Kasumi-1 (cell line): ENCODE results near the gene SNX32.

ENCODE experiments used
- DNase-seq, 2 experiments: peaks; one replicate each; lab custom pipeline; 2025; lab: John Stamatoyannopoulos, UW

SNX32 gene

DNA sequence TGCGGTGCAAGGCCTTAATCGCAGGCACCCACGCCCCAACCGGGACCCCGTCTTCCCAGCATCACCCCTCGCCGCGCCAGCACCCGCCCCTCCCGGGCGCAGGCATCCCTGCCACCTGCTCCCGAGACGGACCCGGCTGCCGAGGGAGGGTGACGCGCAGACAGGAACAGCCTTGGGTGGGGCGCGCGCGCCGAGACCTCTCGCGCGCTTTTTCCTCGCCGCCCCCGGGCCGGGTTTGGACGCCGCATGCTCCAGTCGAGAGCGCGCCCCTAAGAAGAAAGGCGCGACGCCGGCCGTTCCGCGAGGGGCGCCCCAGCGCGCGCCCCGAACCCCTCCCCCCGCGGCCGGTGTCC, 23.7 kb downstream of the SNX32 start:
- no peak for DNase-seq

DNA sequence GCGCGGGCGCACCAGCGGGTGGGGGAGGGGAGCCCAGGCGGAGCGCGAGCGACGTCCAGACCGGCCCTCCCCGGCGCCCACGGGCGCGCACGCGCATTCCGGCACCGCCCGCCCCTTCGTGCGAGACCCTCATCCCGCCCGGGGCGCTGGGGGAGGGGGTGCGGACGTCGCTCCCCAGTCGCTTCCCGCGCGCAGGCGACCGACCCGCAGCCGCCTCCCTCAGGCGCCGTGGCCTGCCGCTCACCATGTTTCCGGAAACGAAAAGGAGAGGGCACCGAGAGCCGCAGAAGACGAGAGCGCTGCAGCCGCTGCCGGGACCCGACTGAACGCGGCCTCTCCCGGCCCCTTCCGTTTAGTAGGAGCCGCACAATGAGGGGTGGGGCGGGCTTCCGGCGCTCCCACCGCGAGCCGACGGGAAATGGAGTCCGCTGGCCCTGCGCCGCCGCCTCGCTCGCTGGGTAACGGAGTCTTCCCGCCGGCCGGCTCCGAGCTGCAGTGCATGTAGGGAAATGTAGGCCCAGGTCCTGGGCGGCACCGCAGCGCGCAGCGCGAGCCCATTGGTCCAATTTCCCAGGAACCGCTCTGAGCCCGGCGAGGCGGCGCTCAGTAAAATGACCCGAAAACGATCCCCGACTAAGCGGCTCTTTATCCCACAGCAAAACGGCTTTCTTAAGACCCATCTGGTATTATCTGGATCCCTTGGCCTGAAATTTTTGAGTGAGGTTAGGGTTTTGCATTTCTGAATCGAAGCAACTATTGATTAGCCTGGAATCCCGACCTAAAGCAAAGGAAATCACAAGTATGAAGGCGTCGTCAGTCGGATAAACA, 24.3 kb downstream of the SNX32 start, which contains the start of gene CFL1:
Gene CFL1 (minus strand): TSS at position 328 of the 828 bp plus-strand sequence. CDS start 81 bp downstream, at position 247.
- peak; percentile 96 to 97 for DNase-seq

DNA sequence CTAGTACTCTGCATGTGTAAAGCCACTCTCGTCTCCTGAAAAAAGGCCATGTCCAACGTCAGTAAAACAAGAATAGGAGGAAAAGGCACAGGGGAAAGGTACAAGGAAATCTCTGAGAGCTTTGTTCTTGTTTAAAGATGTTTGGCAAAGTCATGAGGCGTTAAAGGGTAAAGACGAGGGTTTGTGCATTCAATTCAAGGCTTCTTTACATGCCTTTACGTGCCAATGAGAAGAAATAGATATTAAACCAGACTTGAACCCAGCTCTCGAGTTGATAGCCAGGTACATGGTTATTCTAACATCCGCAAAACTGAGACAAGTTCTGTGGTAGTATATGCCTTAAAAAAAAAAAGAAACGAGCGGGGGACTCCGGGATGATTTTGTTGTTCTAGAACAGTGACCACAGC, 24.9 kb downstream of the SNX32 start:
- DNase-seq = peak; percentile 54 to 63

DNA sequence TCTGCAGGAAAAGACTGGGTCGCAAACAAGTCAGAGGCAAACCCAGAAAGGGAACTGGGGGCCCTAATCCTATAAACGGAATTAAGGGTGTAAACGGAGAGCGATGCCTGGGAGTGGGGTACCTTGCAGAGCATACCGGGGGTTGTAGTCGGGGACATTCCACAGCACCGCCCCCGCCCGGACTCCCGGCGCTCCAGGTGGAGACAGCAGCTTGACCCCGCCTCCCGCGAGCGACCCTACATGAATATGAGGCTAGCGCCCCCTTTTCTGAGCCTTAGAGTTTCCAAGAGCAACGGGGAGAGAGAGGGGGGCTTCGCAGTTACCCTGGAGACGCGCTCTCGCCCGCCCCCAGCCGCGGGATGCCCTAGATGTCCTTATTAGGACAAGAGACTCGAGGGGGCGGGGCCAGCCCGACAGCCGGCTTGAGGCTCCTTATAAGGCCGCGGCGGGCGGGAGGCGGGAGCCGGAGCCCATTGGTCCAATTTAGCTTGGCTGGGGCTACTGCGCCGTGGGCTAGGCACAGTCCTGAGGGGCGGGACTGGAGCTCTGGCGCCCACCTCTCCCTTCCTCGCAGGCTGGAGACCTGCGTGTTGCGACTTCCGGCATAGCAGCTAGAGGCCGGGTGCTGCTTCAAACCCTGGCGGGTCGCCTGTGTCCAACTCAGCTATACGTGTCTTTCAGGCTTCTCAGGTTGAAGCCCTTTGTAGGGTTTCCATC, 25.5 kb downstream of the SNX32 start:
- peak; percentile 97 to 98 for DNase-seq

DNA sequence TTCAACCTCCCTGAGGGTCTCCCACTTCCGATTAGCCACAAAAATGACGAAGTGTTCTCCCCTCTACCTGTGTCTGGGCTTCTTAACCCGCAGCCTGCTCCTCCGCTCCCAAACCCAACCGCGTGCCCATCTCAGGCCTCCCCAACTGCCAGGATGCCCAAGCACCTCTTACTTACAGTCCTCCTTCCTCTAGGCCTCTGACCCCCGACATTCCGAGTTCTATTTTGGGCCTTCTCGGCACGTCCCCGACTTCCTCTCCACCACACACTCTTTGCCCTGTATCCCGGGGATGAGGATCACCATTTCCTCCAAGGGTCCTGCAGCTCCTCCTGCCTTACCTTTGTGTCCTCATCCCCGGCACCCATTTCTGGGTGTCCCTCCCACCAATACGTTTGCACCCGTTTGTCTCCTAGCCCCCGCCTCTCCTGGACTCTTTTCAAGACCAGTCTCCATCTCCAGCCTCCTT, 26.1 kb downstream of the SNX32 start:
- DNase-seq = peak; percentile 50 to 69

DNA sequence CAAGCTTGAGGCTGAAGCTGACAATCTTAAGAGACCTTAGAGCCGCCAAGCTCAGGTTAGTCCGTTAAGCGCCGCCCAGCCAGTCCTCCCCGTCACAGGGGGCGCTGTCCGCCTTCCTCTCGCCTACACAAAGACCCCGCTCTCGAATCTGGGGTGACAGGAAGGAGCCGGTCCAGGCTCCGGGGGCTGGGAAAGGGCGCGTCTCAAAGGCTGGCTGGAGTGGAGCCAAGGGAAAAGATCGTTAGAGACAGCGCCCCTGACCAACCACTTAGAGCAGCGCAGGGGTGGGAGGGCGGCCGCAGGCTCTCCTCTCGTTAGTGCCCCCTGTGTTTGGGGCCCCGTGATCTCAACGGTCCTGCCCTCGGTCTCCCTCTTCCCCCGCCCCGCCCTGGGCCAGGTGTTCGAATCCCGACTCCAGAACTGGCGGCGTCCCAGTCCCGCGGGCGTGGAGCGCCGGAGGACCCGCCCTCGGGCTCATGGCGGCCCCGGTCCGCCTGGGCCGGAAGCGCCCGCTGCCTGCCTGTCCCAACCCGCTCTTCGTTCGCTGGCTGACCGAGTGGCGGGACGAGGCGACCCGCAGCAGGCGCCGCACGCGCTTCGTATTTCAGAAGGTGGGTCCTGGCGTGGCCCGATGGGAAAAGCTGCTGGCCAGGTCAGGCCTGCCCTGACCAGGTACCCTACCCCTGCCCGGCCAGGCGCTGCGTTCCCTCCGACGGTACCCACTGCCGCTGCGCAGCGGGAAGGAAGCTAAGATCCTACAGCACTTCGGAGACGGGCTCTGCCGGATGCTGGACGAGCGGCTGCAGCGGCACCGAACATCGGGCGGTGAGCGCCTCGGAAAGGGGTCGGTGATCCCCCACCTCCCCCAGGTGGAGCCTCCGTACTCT, 26.8 kb downstream of the SNX32 start, which contains the start of gene MUS81:
Gene MUS81 (plus strand): TSS at position 156 of the 887 bp plus-strand sequence. CDS start 321 bp downstream, at position 477.
- DNase-seq = peak; percentile 98 to 99

DNA sequence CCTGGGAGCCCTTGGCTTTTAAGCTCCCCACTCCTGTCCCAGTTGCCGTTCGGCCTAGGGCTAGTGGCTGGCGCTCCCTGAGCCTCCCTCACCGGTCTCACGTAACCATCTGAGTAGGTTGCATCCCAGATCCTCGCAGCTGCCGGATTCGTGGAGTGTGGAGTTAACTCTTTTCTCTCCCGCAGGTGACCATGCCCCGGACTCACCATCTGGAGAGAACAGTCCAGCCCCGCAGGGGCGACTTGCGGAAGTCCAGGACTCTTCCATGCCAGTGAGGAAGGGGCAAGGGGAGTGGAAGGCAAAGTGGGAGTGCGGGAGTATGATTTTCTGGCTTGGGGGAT, 27.4 kb downstream of the SNX32 start:
- no peak for DNase-seq

DNA sequence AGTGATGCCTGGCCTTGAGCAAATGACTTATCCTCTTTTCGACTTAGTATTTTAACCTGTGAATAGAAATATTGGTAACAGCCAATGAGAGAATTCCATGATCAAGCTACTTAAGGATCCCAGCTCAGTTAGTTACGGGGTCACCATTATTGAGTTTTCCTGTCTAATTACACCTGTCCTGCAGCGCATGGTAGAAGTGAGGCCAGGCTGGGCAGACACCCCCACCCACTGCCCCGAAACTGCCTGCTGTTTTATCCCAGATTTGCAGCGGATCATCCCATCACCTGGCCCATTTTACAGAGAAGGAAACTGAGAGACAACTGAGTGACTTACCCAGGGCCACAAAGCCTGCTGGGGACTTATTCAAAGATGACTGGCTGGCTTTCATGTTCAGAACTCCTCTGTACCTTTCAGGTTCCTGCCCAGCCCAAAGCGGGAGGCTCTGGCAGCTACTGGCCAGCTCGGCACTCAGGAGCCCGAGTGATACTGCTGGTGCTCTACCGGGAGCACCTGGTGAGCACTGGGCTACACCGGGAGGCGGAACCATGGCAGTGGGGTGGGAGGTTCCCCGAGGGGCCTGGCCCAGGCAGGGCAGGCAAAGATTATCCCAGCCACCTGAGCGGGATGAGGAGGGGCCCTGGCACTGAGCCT, 27.9 kb downstream of the SNX32 start:
- no peak for DNase-seq

DNA sequence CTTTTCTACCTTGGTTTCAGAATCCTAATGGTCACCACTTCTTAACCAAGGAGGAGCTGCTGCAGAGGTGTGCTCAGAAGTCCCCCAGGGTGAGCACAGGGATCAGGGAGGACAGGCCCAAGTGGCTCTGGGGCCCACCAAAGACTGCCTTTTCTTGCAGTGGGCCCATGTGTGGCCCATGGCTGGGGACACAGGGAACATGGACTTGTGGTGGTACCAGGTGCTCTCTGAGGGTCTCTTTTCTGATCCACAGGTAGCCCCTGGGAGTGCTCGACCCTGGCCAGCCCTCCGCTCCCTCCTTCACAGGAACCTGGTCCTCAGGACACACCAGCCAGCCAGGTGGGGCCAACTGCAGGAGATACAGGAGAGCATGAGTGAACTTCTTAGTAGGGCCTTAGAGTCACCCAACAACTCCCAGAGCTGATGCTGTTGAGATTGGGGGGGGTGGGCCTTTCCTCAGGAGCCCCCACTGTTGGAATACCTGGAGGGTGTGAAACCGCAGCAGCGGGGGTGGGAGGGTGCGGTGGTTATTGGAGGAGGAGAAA, 28.5 kb downstream of the SNX32 start:
- no peak for DNase-seq

DNA sequence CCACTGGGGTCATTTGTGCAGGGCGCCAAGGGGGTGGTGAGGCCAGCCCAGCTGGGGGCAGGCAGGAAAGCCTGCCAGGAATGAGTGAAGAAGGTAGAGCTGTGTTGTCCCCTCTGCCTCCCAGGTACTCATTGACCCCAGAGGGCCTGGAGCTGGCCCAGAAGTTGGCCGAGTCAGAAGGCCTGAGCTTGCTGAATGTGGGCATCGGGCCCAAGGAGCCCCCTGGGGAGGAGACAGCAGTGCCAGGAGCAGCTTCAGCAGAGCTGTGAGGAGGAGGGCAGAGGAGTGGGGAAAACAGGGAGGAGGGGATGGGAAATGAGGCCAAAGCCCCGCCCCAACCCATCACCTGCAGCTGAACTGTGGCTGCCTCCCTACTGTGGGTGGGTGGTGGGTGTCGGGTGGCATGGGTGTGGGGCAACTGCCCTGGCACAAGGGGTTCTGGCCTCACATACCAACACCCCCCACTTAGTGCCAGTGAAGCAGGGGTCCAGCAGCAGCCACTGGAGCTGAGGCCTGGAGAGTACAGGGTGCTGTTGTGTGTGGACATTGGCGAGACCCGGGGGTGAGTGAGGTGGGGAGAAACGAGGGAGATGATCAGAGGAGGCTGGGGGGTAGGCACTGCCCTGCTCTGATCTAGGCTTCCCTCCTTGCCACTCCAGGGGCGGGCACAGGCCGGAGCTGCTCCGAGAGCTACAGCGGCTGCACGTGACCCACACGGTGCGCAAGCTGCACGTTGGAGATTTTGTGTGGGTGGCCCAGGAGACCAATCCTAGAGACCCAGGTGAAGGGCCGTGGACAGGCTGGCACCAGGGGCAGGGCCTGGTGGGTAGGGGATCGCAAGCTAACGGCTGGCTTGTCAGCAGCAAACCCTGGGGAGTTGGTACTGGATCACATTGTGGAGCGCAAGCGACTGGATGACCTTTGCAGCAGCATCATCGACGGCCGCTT, 29.5 kb downstream of the SNX32 start:
- DNase-seq = no peak

DNA sequence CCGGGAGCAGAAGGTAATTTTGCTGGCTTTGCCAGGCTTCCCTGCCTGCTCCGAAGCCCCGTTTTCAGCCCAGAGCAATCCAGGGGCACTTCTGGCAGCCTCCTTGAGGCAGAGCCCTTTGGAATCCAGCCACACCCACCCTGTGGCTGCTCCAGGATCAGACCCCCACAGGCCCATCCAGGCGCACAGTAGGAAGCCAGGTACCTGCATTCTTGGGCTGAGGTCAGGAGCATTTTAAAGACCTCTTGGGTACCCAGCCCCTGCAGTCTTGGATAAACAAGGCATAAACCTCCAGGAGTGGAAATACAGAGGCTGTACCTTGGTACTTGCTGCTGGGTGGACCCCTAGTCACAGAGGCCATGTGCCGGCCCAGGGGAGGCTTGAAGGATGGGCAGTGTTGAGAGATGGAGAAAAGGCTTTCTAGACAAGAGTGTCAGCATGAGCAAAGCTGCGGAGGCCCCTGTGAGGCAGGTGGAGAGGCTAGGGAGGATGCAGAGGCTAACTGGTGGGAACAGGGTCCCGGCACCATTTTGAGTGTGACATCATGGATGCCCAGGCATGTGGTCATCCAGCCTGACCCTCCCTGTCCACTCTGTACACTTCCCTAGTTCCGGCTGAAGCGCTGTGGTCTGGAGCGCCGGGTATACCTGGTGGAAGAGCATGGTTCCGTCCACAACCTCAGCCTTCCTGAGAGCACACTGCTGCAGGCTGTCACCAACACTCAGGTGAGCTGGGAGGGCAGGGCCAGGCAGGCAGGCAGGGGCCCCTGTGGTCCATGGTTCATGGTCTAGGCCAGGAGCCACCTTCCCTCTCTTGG, 30.3 kb downstream of the SNX32 start:
- DNase-seq = no peak

DNA sequence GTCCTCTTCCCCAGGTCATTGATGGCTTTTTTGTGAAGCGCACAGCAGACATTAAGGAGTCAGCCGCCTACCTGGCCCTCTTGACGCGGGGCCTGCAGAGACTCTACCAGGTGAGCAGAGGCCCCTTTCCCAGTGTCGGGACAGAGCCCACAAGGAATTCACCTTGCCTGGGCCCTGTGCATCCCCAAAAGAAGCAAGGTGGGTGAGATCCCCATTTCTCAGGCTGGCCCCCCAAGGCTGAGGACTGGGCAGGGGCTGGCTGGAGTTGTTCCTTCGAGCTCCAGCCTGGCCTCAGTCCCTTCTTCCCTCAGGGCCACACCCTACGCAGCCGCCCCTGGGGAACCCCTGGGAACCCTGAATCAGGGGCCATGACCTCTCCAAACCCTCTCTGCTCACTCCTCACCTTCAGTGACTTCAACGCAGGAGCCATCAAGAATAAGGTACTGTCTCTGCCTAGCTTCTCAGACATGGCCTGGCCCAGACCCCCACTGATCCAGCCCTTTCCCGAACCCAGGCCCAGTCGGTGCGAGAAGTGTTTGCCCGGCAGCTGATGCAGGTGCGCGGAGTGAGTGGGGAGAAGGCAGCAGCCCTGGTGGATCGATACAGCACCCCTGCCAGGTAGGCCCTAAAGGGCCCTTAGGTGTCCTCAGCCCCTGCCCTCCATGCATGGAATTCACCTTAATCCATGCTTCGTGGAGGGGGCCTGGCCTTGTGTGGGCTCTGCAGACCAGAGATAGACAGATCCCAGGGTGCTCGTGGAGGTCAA, 31.1 kb downstream of the SNX32 start:
- no peak for DNase-seq

DNA sequence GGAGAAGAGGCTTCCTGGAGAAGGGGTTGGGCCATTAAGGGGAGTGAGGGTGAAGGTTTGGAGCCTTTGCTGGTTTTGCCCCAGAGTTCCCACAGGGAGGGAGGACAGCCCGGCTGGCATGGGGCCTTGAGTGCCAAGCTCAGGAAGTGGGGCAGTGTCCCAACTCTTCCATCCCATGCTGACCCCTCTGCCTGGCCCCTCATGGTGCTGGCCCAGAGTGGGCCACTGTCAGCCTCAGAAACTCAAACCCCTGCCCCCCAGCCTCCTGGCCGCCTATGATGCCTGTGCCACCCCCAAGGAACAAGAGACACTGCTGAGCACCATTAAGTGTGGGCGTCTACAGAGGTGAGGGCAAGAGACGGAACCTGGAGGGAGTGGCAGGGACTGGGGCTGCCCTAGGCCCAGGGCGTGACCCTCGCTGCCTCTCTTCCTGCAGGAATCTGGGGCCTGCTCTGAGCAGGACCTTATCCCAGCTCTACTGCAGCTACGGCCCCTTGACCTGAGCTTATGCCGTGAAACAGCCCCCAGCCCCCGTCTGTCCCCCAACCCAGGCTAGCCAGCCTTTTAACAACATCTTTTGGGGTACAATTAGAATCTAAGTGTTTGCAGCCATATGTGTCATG, 31.9 kb downstream of the SNX32 start:
- DNase-seq = no peak

DNA sequence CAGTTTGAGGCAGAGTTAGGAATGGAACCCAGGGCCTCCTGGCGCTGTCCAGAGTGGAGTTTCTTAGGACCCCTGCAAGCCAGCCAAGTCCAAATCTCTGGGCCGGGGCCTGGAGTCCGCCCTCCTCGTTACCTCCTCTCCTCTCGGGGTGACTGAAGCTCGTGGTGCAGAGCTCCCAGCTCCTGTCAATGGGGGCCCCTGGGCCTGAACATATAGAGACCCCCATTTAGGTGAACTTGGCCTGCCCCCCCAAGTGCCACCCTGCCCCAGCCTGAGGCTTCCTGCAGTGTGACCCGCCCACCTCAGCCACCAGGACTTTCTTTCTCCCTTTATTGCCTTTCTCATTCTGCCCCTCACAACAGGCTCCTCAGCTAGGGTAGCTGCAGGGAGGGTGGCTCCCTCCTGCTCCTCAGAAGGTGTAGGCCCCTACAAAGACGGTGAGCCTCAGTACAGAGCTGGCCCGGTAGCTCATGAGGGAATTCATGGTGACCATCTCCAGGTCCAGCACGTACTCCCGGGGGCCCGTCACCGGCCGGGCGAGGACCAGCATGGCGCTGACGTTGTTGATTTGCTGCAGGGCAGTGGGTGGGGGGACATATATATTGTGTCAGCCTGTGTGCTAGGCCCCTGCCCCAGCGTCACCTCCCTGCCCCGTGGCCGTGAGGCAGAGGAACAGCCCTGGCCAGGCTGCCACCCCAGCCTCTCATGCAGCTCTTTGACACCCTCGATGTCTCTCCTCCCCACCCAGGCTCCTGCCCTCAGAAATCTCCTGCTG, 32.9 kb downstream of the SNX32 start:
- no peak for DNase-seq

DNA sequence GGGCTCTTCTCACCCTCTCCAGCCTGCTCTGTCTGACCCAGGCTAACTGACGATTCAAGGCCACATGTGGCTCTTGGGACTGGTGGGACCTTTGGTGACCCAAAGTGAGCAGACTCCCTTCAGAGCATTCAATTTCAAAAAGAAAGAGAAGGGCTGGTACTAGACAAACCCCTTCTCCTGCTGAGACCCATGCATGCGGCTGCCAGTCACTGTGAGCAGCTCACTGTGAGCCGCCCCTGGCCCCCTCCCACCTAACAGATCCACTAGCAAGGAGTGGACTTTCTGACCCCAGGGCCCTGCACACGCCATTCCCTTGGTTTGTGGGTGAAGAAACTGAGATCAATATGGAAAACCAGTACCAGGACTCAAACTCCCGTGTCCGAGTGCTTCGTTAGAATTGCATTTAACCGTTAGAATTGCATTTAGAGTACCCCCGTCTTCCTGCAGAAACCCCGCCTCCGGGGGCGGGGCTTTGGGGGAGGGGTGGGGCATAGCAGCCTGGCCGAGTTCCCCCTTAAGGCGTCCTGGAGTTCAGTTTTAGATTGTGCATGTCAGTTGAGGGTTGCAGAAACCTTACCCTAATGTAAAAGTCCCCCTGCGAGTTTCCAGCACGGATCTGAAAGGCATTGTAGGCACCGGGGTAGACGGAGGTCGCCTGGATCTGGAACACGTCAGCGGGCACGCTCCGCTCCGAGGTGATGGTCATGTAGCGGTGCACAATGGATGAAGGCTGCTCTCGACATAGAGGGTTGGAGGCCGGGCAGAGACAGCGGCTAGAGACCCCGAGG, 33.7 kb downstream of the SNX32 start:
- DNase-seq = no peak

DNA sequence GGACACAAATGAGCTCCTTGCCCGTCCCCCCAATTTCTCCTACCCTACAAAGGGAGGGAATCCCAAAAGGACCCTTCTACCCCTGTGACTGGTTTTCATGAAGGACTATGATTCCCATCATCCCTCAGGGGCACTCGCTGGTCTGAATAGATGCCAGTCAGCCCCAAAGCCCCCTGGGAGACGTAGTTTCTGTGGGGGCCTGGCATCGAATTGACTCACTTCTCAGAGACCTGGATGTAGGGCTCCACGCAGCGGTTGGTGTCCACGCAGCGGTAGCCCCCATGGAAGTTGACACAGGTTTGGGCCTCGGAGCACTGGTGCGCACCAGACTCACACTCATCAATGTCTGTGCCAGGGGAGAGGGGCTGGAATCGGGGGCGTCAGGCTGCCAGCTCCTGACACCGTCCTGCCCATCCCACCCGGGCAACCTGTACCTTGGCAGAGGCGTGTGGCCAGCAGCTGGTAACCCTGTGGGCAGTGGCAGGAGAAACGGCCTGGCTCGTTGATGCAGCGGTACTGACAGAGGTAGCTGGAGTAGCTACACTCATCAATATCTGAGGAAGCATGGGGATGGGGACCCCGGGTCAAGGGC, 34.4 kb downstream of the SNX32 start:
- peak; percentile 25 to 43 for DNase-seq
